Right lobe of liver (tissue), 4 donors: ENCODE measurements around the gene PARP9.

Experiments used
- CTCF ChIP-seq, 4 donors: fragments of 200-600 bp in 3 of 4; fragments of 450-650 bp in 1 of 4; IDR thresholded peaks; one replicate each; pipeline versions ENCODE4 v1.5.1 to v1.8.0; 2016 to 2022; ENCODE audit warnings: antibody characterized with exemption in 4 of 4, mild to moderate bottlenecking in 2 of 4
- POLR2A ChIP-seq: fragments of 450-650 bp; IDR thresholded peaks from one replicate; pipeline ENCODE4 v1.6.1; 2017; ENCODE audit warnings: antibody characterized with exemption, mild to moderate bottlenecking
- donor health status: DM: no; HTN: no; CAD: no.
- donor health status: DM: no; HTN: no; CAD: no.
- donor health status: DM: no; HTN: yes; CAD: no.

GRCh38 chr3:122512284-122512683 lies 51.8 kb downstream of the PARP9 start:
- TF ChIP-seq CTCF (IDR thresholded peaks at IDR 0.05) = no peak
- no peak for TF ChIP-seq POLR2A
